Right atrium auricular region (tissue), 2 donors: ENCODE data around the gene ITPR2. TPM values are rescaled to one million over a fixed set of nuclear protein-coding genes. Genes with fewer than 3 reads are reported as not detected.

Experiments used
- DNase-seq: peaks from one replicate; pipeline ENCODE4 v3.0.0-alpha.2; 2019; ENCODE audit warnings: low spot score
- H3K27ac ChIP-seq, 2 donors: fragments of 200-600 bp; sonication (generic); 1 replicate in 1 of 2; 2 replicates in 1 of 2; pipeline ENCODE4 v1.5.1; 2016 to 2019
- H3K27me3 ChIP-seq, 2 donors: fragments of 200-600 bp; sonication (generic); one replicate each; pipeline versions ENCODE4 v1.5.1 to v1.6.0; 2017 to 2019
- H3K36me3 ChIP-seq: fragments of 200-600 bp; sonication (generic); one replicate; pipeline ENCODE4 v1.5.1; 2016
- H3K4me1 ChIP-seq, 2 donors: fragments of 200-600 bp; sonication (generic); one replicate each; pipeline versions ENCODE4 v1.5.1 to v1.6.0; 2017 to 2019
- H3K4me3 ChIP-seq, 2 donors: fragments of 200-600 bp; sonication (generic); 1 replicate in 1 of 2; 2 replicates in 1 of 2; pipeline ENCODE4 v1.5.1; 2017 to 2019; ENCODE audit warnings: mild to moderate bottlenecking in 1 of 2, moderate library complexity in 1 of 2
- H3K9me3 ChIP-seq, 2 donors: fragments of 200-600 bp; sonication (generic); one replicate each; pipeline ENCODE4 v1.5.1; 2019
- CTCF ChIP-seq, 2 donors: fragments of 200-600 bp; sonication (generic); IDR thresholded peaks; one replicate each; pipeline ENCODE4 v1.5.1; 2019; ENCODE audit warnings: antibody characterized with exemption in 2 of 2
- total RNA-seq, 2 donors: library from RNA; depleted of rRNA; stranded (reverse); fragments of >200 nt; gene quantifications; one replicate each; pipeline ENCODE4 v1.1.0, GENCODE V29; 2016

Gene ITPR2
- total RNA-seq, 2 donors from 2014 or later = 13.0 to 20.7 TPM

GRCh38 chr12:26546535-26547314 lies 286.3 kb downstream of the ITPR2 start:
- peak overlapping the region in 1 of 2 donors; percentile 59 for H3K27ac ChIP-seq
- H3K27me3 ChIP-seq = no peaks in the 10 kb centered on the region
- H3K4me1 ChIP-seq = peaks cover 0 to 12% of the 10 kb centered on the region in 2 donors
- no peaks in the 10 kb centered on the region for H3K36me3 ChIP-seq
- H3K4me3 ChIP-seq = no peak overlapping the region
- DNase-seq = no peak
- no peaks in the 10 kb centered on the region for H3K9me3 ChIP-seq
- TF ChIP-seq CTCF (IDR thresholded peaks at IDR 0.05) = no peak

- Histone ChIP-seq H3K27ac (no peak overlapping the region), H3K36me3 (no peaks in the 10 kb centered on the region), H3K4me3 (no peak overlapping the region), H3K4me1 (no peaks in the 10 kb centered on the region), H3K27me3 (no peaks in the 10 kb centered on the region), H3K9me3 (no peaks in the 10 kb centered on the region)
- DNase-seq = no peak
- no peak for TF ChIP-seq CTCF (IDR thresholded peaks at IDR 0.05)
These were observed 293.9 kb downstream of the ITPR2 start for GRCh38 chr12:26539131-26539530.

- H3K4me3 ChIP-seq = no peak overlapping the region
These were observed 295.3 kb downstream of the ITPR2 start for GRCh38 chr12:26537651-26538050.

GRCh38 chr12:26537126-26537525 lies 295.9 kb downstream of the ITPR2 start:
- no peaks in the 10 kb centered on the region for H3K27me3 ChIP-seq
- no peaks in the 10 kb centered on the region for H3K36me3 ChIP-seq
- no peak overlapping the region for H3K4me3 ChIP-seq
- no peaks in the 10 kb centered on the region for H3K9me3 ChIP-seq
- no peak overlapping the region for H3K27ac ChIP-seq
- no peak for DNase-seq
- no peaks in the 10 kb centered on the region for H3K4me1 ChIP-seq
- no peak for TF ChIP-seq CTCF (IDR thresholded peaks at IDR 0.05)

More at GRCh38 chr12:26537651-26538050, 295.3 kb downstream of the ITPR2 start:
- H3K4me1 ChIP-seq = no peaks in the 10 kb centered on the region
- no peaks in the 10 kb centered on the region for H3K36me3 ChIP-seq
- TF ChIP-seq CTCF (IDR thresholded peaks at IDR 0.05) = no peak
- no peaks in the 10 kb centered on the region for H3K27me3 ChIP-seq
- no peaks in the 10 kb centered on the region for H3K9me3 ChIP-seq
- no peak for DNase-seq
- H3K27ac ChIP-seq = no peak overlapping the region

GRCh38 chr12:26535826-26536225 lies 297.2 kb downstream of the ITPR2 start:
- Histone ChIP-seq H3K9me3 (no peaks in the 10 kb centered on the region), H3K27me3 (no peaks in the 10 kb centered on the region), H3K36me3 (no peaks in the 10 kb centered on the region), H3K4me1 (no peaks in the 10 kb centered on the region), H3K4me3 (no peak overlapping the region), H3K27ac (no peak overlapping the region)
- no peak for DNase-seq
- no peak for TF ChIP-seq CTCF (IDR thresholded peaks at IDR 0.05)

- H3K27me3 ChIP-seq = no peaks in the 10 kb centered on the region
- no peaks in the 10 kb centered on the region for H3K9me3 ChIP-seq
- no peak overlapping the region for H3K27ac ChIP-seq
- no peak for TF ChIP-seq CTCF (IDR thresholded peaks at IDR 0.05)
- H3K4me3 ChIP-seq = no peak overlapping the region
- DNase-seq = no peak
- H3K36me3 ChIP-seq = no peaks in the 10 kb centered on the region
- H3K4me1 ChIP-seq = no peaks in the 10 kb centered on the region
These were observed 298.9 kb downstream of the ITPR2 start for GRCh38 chr12:26534071-26534470.
